A673 (cell line): ENCODE results near the gene PSG1. TPM values are rescaled to one million over a fixed set of nuclear protein-coding genes. Genes with fewer than 3 reads are reported as not detected.

Experiments
- total RNA-seq: library from RNA; stranded (reverse); gene quantifications from 2 replicates; pipeline ENCODE4 v1.2.3, GENCODE V29; 2021

The PSG1 gene
- total RNA-seq, 1 experiment from 2014 or later, result not detected

Other genes starting within 250 kb of the PSG1 start
- not detected in 2 replicates for gene PSG3, start 139.2 kb downstream of the PSG1 start, total RNA-seq
- not detected in 2 replicates for gene PSG8, start 114.0 kb downstream of the PSG1 start, total RNA-seq
- gene PSG6, start 38.2 kb upstream of the PSG1 start, total RNA-seq, result not detected in 2 replicates
- gene PSG7, start 57.5 kb upstream of the PSG1 start, total RNA-seq, result not detected in 2 replicates
- not detected in 2 replicates for gene PSG11, start 146.8 kb upstream of the PSG1 start, total RNA-seq
- gene PSG2, start 203.0 kb upstream of the PSG1 start, total RNA-seq, result not detected in 2 replicates